Ascending aorta (tissue), 2 donors: ENCODE results near the gene CXCR3. TPM values are rescaled to one million over a fixed set of nuclear protein-coding genes. Genes with fewer than 3 reads are reported as not detected.
"Not testable (repeated sequence)": the region's sequence is repeated elsewhere in the genome, so short reads cannot be mapped to it uniquely, and the experiment has no call there.

ENCODE experiments used
- DNase-seq, 2 donors: peaks; one replicate each; pipeline ENCODE4 v3.0.0-alpha.2; 2019; ENCODE audit warnings: low spot score in 2 of 2
- H3K27ac ChIP-seq, 2 donors: fragments of 200-600 bp; sonication (generic); one replicate each; pipeline ENCODE4 v1.5.1; 2016 to 2017; ENCODE audit warnings: mild to moderate bottlenecking in 1 of 2
- H3K27me3 ChIP-seq: fragments of 200-600 bp; sonication (generic); one replicate; pipeline ENCODE4 v1.5.1; 2017
- H3K36me3 ChIP-seq, 2 donors: fragments of 200-600 bp; sonication (generic); one replicate each; pipeline ENCODE4 v1.5.1; 2016
- H3K4me1 ChIP-seq, 2 donors: fragments of 200-600 bp; sonication (generic); one replicate each; pipeline ENCODE4 v1.5.1; 2016 to 2017; ENCODE audit warnings: mild to moderate bottlenecking in 1 of 2
- H3K4me3 ChIP-seq, 2 donors: fragments of 200-600 bp; sonication (generic); one replicate each; pipeline ENCODE4 v1.5.1; 2016 to 2017; ENCODE audit warnings: mild to moderate bottlenecking in 1 of 2
- H3K9me3 ChIP-seq, 2 donors: fragments of 200-600 bp; sonication (generic); one replicate each; pipeline ENCODE4 v1.5.1; 2016
- intact Hi-C: fragments of 100-400 bp; cut with DNase I; formaldehyde crosslinking; loops from one replicate; pipeline ENCODE4 v1.15.1; 2023
- total RNA-seq: library from RNA; depleted of rRNA; stranded (reverse); fragments of >200 nt; gene quantifications from one replicate; pipeline ENCODE4 v1.1.0, GENCODE V29; 2016
- TF ChIP-seq, protein P1 (sequence below), 3 experiments: fragments of 200-600 bp in 2 of 3; fragments of 450-650 bp in 1 of 3; sonication (generic) in 2 of 3; IDR thresholded peaks; one replicate each; pipeline ENCODE4 v1.5.1; 2016 to 2019; ENCODE audit warnings: antibody characterized with exemption in 3 of 3, mild to moderate bottlenecking in 1 of 3, moderate library complexity in 1 of 3

The CXCR3 gene
- total RNA-seq, 1 donor from 2014 or later = not detected

- intact Hi-C loops = no loop called here
- TF ChIP-seq, protein P1, sequence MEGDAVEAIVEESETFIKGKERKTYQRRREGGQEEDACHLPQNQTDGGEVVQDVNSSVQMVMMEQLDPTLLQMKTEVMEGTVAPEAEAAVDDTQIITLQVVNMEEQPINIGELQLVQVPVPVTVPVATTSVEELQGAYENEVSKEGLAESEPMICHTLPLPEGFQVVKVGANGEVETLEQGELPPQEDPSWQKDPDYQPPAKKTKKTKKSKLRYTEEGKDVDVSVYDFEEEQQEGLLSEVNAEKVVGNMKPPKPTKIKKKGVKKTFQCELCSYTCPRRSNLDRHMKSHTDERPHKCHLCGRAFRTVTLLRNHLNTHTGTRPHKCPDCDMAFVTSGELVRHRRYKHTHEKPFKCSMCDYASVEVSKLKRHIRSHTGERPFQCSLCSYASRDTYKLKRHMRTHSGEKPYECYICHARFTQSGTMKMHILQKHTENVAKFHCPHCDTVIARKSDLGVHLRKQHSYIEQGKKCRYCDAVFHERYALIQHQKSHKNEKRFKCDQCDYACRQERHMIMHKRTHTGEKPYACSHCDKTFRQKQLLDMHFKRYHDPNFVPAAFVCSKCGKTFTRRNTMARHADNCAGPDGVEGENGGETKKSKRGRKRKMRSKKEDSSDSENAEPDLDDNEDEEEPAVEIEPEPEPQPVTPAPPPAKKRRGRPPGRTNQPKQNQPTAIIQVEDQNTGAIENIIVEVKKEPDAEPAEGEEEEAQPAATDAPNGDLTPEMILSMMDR (IDR thresholded peaks at IDR 0.05) = no peak
- peaks cover 4 to 19% of the 10 kb centered on the region in 2 donors for H3K36me3 ChIP-seq
- H3K27ac ChIP-seq = no peak overlapping the region
- H3K27me3 ChIP-seq = no peaks in the 10 kb centered on the region
- H3K4me1 ChIP-seq = no peaks in the 10 kb centered on the region
- H3K9me3 ChIP-seq = no peaks in the 10 kb centered on the region
- DNase-seq = peak in 1 of 2 donors; percentile 57
- H3K4me3 ChIP-seq = no peak overlapping the region
These were observed 2.4 kb downstream of the CXCR3 start for GRCh38 chrX:71615954-71616353.

GRCh38 chrX:71615056-71615455 is 3.3 kb downstream of the CXCR3 start:
- Histone ChIP-seq H3K27me3 (no peaks in the 10 kb centered on the region), H3K4me1 (no peaks in the 10 kb centered on the region), H3K9me3 (no peaks in the 10 kb centered on the region), H3K36me3 (peaks cover 8 to 28% of the 10 kb centered on the region in 2 donors), H3K4me3 (no peak overlapping the region), H3K27ac (no peak overlapping the region)
- intact Hi-C loops = no loop called here
- TF ChIP-seq, protein P1 (IDR thresholded peaks at IDR 0.05) = no peak
- no peak for DNase-seq

- Histone ChIP-seq H3K27ac (no peak overlapping the region), H3K4me3 (no peak overlapping the region), H3K27me3 (no peaks in the 10 kb centered on the region), H3K4me1 (no peaks in the 10 kb centered on the region), H3K9me3 (no peaks in the 10 kb centered on the region), H3K36me3 (peaks cover 15 to 44% of the 10 kb centered on the region in 2 donors)
- intact Hi-C loops = no loop called here
- DNase-seq = peak in 1 of 2 donors; percentile 3
- TF ChIP-seq, protein P1 (IDR thresholded peaks at IDR 0.05) = no peak
These were observed 6.1 kb downstream of the CXCR3 start for GRCh38 chrX:71612256-71612655.

- H3K9me3 ChIP-seq, intact Hi-C loops, H3K27me3 ChIP-seq, H3K4me1 ChIP-seq, H3K4me3 ChIP-seq, H3K27ac ChIP-seq: not testable (repeated sequence)
- peaks cover 15 to 44% of the 10 kb centered on the region in 2 donors for H3K36me3 ChIP-seq
- peak in 1 of 2 donors; percentile 33 for DNase-seq
These were observed 6.6 kb downstream of the CXCR3 start for GRCh38 chrX:71611736-71612135.

DNA sequence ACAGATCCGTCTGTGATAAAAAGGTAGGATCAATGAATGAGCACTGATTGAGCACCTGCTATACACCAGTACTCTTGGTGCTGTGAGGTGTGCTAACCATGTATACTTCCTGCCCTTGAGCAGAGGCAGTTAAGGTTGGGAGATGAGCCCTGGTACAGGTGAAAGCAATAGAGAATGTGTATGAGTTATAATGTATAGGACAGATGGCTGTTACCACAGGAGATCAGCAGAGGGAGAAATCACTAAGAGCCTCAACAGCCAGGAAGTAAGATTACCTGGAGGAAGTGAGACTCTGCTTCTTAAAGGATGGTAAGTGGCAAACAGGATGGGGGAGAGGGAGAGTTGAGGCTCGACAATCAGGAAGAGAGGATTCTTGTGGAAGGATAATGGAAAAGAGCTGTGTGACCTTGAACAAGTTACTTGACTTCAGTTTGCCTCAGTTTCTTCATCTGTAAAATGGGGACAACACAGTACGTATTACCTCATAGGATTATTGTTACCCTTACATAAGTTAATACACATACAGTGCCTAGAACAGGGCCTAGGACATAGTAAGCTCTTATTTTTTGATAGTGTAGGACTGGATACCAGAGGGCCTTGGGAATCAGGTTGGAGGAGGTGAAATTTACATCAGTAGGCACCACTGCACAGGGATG is 9.1 kb downstream of the CXCR3 start:
- Histone ChIP-seq H3K36me3 (peaks cover 21 to 56% of the 10 kb centered on the region in 2 donors), H3K4me3 (no peak overlapping the region), H3K27ac (no peak overlapping the region), H3K27me3 (no peaks in the 10 kb centered on the region), H3K9me3 (no peaks in the 10 kb centered on the region), H3K4me1 (no peaks in the 10 kb centered on the region)
- intact Hi-C loops = no loop called here
- TF ChIP-seq, protein P1 (IDR thresholded peaks at IDR 0.05) = no peak
- no peak for DNase-seq

GRCh38 chrX:71607488-71607887 is 10.8 kb downstream of the CXCR3 start:
- Histone ChIP-seq H3K4me1 (no peaks in the 10 kb centered on the region), H3K4me3 (no peak overlapping the region), H3K27me3 (no peaks in the 10 kb centered on the region), H3K9me3 (peaks cover 0 to 4% of the 10 kb centered on the region in 2 donors), H3K36me3 (peaks cover 22 to 57% of the 10 kb centered on the region in 2 donors), H3K27ac (no peak overlapping the region)
- TF ChIP-seq, protein P1 (IDR thresholded peaks at IDR 0.05) = no peak
- intact Hi-C loops = no loop called here
- DNase-seq = no peak
